ENCODE data around the gene MAP2K2. TPM values are rescaled to one million over a fixed set of nuclear protein-coding genes. Genes with fewer than 3 reads are reported as not detected.
A peak's percentile ranks its signal among the peaks of the same experiment; 100 is the strongest.

Gene MAP2K2
- polyA plus RNA-seq, 1 donor from 2014 or later = 95.5 TPM

DNA sequence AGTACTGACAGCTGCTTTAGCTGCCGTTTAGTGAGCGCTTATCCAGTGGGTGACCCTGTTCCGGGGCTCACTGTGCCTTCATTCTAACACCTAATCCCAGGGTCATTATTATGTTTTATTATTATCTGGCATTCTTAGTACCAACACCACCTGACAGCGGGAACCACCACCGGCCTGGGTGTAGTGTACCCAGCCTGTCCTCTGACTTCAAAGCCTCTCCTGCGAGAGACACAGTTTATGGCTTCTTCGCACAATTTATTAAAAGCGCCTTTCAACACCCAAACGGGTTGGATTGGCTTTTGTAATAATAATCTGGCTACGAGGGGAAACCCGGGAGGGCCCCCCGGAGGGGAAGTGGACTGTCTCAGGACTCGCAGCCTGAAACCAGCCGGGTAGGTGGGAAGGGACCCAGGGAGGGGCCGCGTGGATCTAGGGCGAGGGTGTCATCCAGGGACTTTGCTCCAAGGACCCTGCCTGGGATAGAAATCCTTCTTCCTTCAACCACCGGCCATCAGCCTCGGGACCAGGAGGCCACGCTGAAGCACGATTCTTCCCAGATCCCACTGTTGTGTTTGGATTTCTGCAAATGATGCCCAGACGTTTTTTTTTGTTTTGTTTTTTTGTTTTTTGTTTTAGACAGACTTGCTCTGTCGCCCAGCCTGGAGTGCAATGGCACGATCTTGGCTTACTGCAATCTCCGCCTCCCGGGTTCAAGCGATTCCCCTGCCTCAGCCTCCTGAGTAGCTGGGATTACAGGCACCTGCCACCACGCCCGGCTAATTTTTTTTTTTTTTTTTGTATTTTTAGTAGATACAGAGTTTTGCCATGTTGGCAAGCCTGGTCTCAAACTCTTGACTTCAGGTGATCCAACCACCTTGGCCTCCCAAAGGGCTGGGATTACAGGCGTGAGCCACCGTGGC lies 55.6 kb downstream of the MAP2K2 start:
- Histone ChIP-seq H3K36me3 (ENCODE audit: insufficient read depth, low read length) (no peaks in the 10 kb centered on the region), H3K9me3 (ENCODE audit: low read length) (no peaks in the 10 kb centered on the region), H3K79me2 (replicated peaks; ENCODE audit: insufficient read depth, low read length) (no peaks in the 10 kb centered on the region), H3K4me2 (ENCODE audit: low read length) (no peak overlapping the region), H3K27me3 (ENCODE audit: insufficient read depth, low read depth, low read length) (peaks cover 22% of the 10 kb centered on the region), H3K27ac (ENCODE audit: low read length) (no peak overlapping the region), H4K20me1 (ENCODE audit: insufficient read depth) (peaks cover 5% of the 10 kb centered on the region), H3K4me3 (ENCODE audit: low read length) (peak overlapping the region; percentile 85), H3K9me2 (ENCODE audit: insufficient read depth, low read length) (no peaks in the 10 kb centered on the region), H3K9ac (ENCODE audit: low read length) (no peak overlapping the region), H3F3A (ENCODE audit: insufficient read depth, low read length, poor library complexity, severe bottlenecking) (no peaks in the 10 kb centered on the region), H2AFZ (ENCODE audit: low read depth, low read length) (no peak overlapping the region)
- TF ChIP-seq TAF1 (IDR thresholded peaks at IDR 0.05; ENCODE audit: low read depth) (no peak), EZH2 (IDR thresholded peaks at IDR 0.05; ENCODE audit: borderline replicate concordance, insufficient read depth, low read length, poor library complexity, severe bottlenecking) (no peak), EP300 (conservative IDR thresholded peaks at IDR 0.05; ENCODE audit: poor library complexity, severe bottlenecking) (no peak), RAD21 (conservative IDR thresholded peaks at IDR 0.05) (no peak), SMC3 (conservative IDR thresholded peaks at IDR 0.05; ENCODE audit: poor library complexity) (no peak), MXI1 (conservative IDR thresholded peaks at IDR 0.05; ENCODE audit: poor library complexity, severe bottlenecking) (no peak), POLR2AphosphoS5 (IDR thresholded peaks at IDR 0.05) (no peak)
- TF ChIP-seq, protein P1, sequence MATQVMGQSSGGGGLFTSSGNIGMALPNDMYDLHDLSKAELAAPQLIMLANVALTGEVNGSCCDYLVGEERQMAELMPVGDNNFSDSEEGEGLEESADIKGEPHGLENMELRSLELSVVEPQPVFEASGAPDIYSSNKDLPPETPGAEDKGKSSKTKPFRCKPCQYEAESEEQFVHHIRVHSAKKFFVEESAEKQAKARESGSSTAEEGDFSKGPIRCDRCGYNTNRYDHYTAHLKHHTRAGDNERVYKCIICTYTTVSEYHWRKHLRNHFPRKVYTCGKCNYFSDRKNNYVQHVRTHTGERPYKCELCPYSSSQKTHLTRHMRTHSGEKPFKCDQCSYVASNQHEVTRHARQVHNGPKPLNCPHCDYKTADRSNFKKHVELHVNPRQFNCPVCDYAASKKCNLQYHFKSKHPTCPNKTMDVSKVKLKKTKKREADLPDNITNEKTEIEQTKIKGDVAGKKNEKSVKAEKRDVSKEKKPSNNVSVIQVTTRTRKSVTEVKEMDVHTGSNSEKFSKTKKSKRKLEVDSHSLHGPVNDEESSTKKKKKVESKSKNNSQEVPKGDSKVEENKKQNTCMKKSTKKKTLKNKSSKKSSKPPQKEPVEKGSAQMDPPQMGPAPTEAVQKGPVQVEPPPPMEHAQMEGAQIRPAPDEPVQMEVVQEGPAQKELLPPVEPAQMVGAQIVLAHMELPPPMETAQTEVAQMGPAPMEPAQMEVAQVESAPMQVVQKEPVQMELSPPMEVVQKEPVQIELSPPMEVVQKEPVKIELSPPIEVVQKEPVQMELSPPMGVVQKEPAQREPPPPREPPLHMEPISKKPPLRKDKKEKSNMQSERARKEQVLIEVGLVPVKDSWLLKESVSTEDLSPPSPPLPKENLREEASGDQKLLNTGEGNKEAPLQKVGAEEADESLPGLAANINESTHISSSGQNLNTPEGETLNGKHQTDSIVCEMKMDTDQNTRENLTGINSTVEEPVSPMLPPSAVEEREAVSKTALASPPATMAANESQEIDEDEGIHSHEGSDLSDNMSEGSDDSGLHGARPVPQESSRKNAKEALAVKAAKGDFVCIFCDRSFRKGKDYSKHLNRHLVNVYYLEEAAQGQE (IDR thresholded peaks at IDR 0.05; ENCODE audit: borderline replicate concordance) = no peak
- TF ChIP-seq, protein P2, sequence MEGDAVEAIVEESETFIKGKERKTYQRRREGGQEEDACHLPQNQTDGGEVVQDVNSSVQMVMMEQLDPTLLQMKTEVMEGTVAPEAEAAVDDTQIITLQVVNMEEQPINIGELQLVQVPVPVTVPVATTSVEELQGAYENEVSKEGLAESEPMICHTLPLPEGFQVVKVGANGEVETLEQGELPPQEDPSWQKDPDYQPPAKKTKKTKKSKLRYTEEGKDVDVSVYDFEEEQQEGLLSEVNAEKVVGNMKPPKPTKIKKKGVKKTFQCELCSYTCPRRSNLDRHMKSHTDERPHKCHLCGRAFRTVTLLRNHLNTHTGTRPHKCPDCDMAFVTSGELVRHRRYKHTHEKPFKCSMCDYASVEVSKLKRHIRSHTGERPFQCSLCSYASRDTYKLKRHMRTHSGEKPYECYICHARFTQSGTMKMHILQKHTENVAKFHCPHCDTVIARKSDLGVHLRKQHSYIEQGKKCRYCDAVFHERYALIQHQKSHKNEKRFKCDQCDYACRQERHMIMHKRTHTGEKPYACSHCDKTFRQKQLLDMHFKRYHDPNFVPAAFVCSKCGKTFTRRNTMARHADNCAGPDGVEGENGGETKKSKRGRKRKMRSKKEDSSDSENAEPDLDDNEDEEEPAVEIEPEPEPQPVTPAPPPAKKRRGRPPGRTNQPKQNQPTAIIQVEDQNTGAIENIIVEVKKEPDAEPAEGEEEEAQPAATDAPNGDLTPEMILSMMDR (IDR thresholded peaks at IDR 0.05; ENCODE audit: poor library complexity, severe bottlenecking) = no peak

DNA sequence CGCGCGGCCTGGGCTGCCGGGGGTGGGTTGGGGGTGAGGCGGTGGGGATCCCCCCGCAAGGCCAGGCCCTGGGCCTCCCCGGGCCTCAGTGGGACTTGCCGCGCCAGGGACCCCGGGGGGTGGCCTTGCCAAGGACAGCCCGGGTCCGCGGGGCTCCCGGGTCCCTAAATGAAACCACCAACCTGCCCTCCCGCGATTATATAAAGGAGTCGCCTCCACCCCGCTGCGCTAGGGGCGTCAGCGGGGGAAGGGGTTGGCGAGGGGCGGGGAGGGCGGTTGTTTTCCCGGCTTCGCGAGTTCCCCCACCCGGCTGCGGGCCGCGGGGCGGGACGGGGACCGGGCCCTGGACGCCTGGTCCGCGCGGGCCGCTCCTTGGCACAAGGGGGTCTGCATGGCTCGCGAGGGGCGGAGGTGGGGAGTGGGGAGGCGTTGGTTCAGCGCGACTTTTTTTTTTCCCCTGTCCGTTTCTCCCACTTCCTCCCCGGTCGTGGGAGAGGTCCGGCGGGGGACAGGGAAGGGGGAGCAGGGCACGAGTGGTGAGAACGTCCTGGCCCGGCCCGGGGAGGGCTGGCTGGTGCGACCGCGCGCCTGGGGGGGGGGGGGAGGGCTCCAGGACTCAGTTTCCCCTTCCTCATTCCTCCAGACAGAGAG lies 56.4 kb downstream of the MAP2K2 start:
- no peaks in the 10 kb centered on the region for H3F3A ChIP-seq (ENCODE audit: insufficient read depth, low read length, poor library complexity, severe bottlenecking)
- no peaks in the 10 kb centered on the region for H3K9me2 ChIP-seq (ENCODE audit: insufficient read depth, low read length)
- no peaks in the 10 kb centered on the region for H3K9me3 ChIP-seq (ENCODE audit: low read length)
- peak overlapping the region; percentile 85 for H3K9ac ChIP-seq (ENCODE audit: low read length)
- no peak overlapping the region for H3K27ac ChIP-seq (ENCODE audit: low read length)
- H2AFZ ChIP-seq (ENCODE audit: low read depth, low read length) = no peak overlapping the region
- peaks cover 1% of the 10 kb centered on the region for H3K79me2 ChIP-seq (replicated peaks; ENCODE audit: insufficient read depth, low read length)
- peaks cover 5% of the 10 kb centered on the region for H4K20me1 ChIP-seq (ENCODE audit: insufficient read depth)
- H3K4me2 ChIP-seq (ENCODE audit: low read length) = no peak overlapping the region
- H3K36me3 ChIP-seq (ENCODE audit: insufficient read depth, low read length) = no peaks in the 10 kb centered on the region
- TF ChIP-seq EP300 (conservative IDR thresholded peaks at IDR 0.05; ENCODE audit: poor library complexity, severe bottlenecking) = no peak
- TF ChIP-seq, protein P2 (IDR thresholded peaks at IDR 0.05; ENCODE audit: poor library complexity, severe bottlenecking) = no peak
- no peak for TF ChIP-seq POLR2AphosphoS5 (IDR thresholded peaks at IDR 0.05)
- TF ChIP-seq EZH2 (IDR thresholded peaks at IDR 0.05; ENCODE audit: borderline replicate concordance, insufficient read depth, low read length, poor library complexity, severe bottlenecking) = no peak
- TF ChIP-seq, protein P1 (IDR thresholded peaks at IDR 0.05; ENCODE audit: borderline replicate concordance) = no peak
- no peak for TF ChIP-seq MXI1 (conservative IDR thresholded peaks at IDR 0.05; ENCODE audit: poor library complexity, severe bottlenecking)
- TF ChIP-seq SMC3 (conservative IDR thresholded peaks at IDR 0.05; ENCODE audit: poor library complexity) = no peak
- TF ChIP-seq RAD21 (conservative IDR thresholded peaks at IDR 0.05) = no peak
- TF ChIP-seq TAF1 (IDR thresholded peaks at IDR 0.05; ENCODE audit: low read depth) = no peak
- H3K4me3 ChIP-seq (ENCODE audit: low read length) = peak overlapping the region; percentile 85
- H3K27me3 ChIP-seq (ENCODE audit: insufficient read depth, low read depth, low read length) = peaks cover 22% of the 10 kb centered on the region

Data from neural cell (in vitro differentiated cells).